ENCODE measurements around the gene SLC12A4. TPM values are rescaled to one million over a fixed set of nuclear protein-coding genes. Genes with fewer than 3 reads are reported as not detected.

Gene SLC12A4
- total and polyA plus RNA-seq, 2 of the 13 experiments (the other 11 are each of a cell fraction or from before 2014, with no cell fraction given), result 65.1 to 84.3 TPM

- TF ChIP-seq ZBED4 (CRISPR knock-in tag; IDR thresholded peaks at IDR 0.05; ENCODE audit: borderline replicate concordance) (no peak), ZNF724P (CRISPR knock-in tag; IDR thresholded peaks at IDR 0.05; ENCODE audit: borderline replicate concordance) (0 out of 2 replicates have a peak, but pooled peaks have one; percentile 82), MYPOP (CRISPR knock-in tag; IDR thresholded peaks at IDR 0.05) (no peak), PHF21A (CRISPR knock-in tag; IDR thresholded peaks at IDR 0.05) (no peak), SKIL (CRISPR knock-in tag; IDR thresholded peaks at IDR 0.05; ENCODE audit: borderline replicate concordance) (no peak), ZNF768 (CRISPR knock-in tag; IDR thresholded peaks at IDR 0.05) (no peak; the same call in 1 of the 2 replicates), ZBTB44 (CRISPR knock-in tag; IDR thresholded peaks at IDR 0.05) (no peak), ELF1 (CRISPR knock-in tag; IDR thresholded peaks at IDR 0.05) (no peak), FOXJ3 (CRISPR knock-in tag; IDR thresholded peaks at IDR 0.05; ENCODE audit: borderline replicate concordance) (no peak)
- TF ChIP-seq, protein P1, sequence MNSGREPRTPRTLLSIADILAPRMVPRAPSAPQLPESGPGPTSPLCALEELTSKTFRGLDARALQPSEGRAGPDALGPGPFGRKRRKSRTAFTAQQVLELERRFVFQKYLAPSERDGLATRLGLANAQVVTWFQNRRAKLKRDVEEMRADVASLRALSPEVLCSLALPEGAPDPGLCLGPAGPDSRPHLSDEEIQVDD (CRISPR knock-in tag; IDR thresholded peaks at IDR 0.05; ENCODE audit: borderline replicate concordance), result peak; percentile 71
- TF ChIP-seq, protein P2, sequence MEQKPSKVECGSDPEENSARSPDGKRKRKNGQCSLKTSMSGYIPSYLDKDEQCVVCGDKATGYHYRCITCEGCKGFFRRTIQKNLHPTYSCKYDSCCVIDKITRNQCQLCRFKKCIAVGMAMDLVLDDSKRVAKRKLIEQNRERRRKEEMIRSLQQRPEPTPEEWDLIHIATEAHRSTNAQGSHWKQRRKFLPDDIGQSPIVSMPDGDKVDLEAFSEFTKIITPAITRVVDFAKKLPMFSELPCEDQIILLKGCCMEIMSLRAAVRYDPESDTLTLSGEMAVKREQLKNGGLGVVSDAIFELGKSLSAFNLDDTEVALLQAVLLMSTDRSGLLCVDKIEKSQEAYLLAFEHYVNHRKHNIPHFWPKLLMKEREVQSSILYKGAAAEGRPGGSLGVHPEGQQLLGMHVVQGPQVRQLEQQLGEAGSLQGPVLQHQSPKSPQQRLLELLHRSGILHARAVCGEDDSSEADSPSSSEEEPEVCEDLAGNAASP (CRISPR knock-in tag; IDR thresholded peaks at IDR 0.05; ENCODE audit: borderline replicate concordance), result no peak
- TF ChIP-seq, protein P3, sequence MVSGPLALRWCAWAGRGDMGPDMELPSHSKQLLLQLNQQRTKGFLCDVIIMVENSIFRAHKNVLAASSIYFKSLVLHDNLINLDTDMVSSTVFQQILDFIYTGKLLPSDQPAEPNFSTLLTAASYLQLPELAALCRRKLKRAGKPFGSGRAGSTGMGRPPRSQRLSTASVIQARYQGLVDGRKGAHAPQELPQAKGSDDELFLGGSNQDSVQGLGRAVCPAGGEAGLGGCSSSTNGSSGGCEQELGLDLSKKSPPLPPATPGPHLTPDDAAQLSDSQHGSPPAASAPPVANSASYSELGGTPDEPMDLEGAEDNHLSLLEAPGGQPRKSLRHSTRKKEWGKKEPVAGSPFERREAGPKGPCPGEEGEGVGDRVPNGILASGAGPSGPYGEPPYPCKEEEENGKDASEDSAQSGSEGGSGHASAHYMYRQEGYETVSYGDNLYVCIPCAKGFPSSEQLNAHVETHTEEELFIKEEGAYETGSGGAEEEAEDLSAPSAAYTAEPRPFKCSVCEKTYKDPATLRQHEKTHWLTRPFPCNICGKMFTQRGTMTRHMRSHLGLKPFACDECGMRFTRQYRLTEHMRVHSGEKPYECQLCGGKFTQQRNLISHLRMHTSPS (CRISPR knock-in tag; IDR thresholded peaks at IDR 0.05; ENCODE audit: low read depth), result peak; percentile 52; the same call in 1 of the 2 replicates
- TF ChIP-seq, protein P4, sequence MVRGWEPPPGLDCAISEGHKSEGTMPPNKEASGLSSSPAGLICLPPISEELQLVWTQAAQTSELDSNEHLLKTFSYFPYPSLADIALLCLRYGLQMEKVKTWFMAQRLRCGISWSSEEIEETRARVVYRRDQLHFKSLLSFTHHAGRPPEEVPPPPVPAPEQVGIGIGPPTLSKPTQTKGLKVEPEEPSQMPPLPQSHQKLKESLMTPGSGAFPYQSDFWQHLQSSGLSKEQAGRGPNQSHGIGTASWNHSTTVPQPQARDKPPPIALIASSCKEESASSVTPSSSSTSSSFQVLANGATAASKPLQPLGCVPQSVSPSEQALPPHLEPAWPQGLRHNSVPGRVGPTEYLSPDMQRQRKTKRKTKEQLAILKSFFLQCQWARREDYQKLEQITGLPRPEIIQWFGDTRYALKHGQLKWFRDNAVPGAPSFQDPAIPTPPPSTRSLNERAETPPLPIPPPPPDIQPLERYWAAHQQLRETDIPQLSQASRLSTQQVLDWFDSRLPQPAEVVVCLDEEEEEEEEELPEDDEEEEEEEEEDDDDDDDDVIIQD (CRISPR knock-in tag; IDR thresholded peaks at IDR 0.05; ENCODE audit: low read depth), result no peak
Measured at GRCh38 chr16:67942200-67942509, 26.3 kb downstream of the SLC12A4 start (continued).
